Brain pericyte (primary cell): ENCODE measurements around the gene MITF.

Experiments
- DNase-seq: peaks from one replicate; pipeline ENCODE4 v3.0.0-alpha.2; 2012; ENCODE audit warnings: low read depth, low spot score

MITF gene

DNA sequence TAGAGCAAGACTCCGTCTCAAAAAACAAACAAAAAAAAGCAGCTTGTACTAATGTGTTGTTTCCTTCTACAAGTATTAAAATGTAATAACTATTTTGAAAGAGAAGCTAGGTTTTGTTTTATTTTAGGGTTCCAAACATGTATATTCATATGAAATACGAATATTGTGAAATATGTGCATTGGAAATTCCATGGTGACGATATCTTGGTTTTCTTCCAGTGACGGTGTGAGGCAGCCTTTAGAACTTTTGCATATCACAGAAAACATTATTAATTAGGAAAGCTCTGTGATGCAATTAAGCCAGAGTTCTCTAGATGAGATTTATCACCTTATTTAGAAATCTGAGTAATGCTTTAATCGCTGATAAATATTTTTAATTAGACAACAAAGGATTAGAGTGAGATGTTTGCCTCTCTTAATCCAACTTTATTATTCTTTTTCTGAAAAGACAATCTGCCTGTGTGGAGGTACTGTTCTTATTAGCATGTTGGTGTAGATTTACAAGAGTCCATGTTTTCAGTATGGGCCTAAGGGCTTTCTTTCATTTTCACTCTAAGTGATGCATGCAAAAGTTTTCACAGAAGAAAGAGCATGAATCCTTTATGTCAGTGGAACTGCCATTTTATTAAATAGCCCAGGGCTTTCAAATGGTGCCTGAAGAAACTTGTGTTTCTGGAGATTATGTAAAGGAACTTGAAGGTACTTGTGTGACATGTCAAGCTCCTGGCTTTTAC is 222.6 kb downstream of the MITF start:
- no peak for DNase-seq

DNA sequence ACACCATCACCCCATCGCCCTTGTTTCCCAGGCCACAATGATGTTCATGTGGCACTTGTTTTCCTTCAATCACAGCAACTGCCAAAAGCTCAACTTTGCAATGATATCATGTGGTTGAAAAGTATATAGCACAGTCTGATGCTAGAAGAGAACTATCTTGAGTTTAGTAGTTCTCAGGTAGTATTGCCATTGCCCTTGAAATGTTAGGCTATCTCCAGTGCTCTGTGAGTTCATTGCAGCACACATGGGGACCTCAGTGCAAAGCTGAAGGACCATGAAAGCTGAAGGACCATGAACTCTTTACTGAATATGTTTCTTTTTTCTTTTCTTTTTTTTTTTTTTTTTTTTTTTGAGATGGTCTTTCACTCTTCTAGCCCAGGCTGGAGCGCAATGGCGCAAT is 224.4 kb downstream of the MITF start:
- no peak for DNase-seq

DNA sequence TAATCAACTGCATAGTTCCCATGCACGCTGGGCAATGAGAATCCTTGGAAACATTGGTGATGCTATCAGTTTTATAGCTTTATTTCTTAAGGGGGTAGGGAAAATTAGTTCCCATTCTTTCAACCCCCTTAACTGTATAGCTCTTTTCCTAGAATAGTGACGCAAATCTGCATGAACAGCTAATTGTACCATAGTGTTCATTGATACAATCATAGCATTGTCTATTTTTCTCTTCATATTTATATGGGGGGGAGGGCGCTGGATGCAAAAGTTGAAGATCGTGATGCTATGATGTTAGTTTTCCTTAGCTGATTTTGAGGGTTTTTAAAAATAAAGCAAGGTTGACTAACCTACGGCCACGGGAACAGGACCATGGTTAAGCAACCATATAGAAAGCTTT is 227.9 kb downstream of the MITF start:
- no peak for DNase-seq

DNA sequence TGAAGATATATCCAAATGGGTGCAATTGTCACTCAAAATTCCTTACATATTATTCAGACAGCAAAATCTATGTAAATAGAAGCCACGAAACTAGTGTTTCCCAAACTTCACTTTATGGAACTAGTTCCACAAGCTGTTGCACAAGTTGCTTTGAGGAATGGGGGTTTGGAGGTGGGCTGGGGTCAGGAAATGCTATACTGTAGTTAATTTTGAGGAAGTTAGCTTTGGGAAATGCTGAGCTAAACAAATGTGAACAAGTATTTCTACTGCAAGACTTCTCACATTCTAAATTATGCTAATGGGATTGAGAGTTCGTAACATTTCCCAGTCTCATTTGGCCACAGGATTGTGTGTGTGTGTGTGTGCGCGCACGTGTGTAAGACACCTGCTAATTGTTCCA is 231.6 kb downstream of the MITF start:
- DNase-seq: no peak

DNA sequence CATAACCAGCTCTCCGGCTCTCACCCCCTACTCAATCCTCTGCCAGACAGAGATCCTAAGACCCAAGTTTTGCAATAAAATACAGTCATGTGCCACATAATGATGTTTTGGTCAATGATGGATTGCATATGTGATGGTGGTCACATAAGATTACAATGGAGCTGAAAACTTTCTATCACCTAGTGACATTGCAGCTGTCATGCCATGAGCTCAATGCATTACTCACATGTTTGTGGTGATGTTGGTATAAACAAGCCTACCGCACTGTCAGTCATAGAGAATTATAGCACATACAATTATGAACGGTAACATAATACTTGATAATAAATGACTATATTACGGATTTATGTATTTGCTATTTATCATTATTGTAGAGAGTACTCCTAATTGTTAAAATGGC is 233.4 kb downstream of the MITF start:
- DNase-seq: no peak

DNA sequence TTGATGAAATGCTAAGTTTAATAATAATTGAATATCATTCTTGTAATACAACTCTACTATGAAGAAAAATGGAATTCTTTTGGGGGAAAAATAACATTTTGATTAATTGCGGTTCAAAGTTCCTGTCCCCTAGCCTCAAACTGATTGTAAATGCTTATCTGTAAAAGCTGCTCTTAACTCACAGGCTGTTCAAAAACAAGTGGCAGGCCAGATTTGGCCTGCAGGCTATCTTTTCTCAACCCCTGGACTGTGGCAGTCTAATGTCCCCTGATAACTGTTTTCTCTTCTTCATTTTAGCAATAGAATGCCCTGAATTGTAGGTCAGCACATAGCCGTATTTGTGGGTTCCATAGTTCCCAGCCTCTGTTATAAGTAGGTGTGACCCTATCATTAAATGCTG is 236.8 kb downstream of the MITF start:
- no peak for DNase-seq

DNA sequence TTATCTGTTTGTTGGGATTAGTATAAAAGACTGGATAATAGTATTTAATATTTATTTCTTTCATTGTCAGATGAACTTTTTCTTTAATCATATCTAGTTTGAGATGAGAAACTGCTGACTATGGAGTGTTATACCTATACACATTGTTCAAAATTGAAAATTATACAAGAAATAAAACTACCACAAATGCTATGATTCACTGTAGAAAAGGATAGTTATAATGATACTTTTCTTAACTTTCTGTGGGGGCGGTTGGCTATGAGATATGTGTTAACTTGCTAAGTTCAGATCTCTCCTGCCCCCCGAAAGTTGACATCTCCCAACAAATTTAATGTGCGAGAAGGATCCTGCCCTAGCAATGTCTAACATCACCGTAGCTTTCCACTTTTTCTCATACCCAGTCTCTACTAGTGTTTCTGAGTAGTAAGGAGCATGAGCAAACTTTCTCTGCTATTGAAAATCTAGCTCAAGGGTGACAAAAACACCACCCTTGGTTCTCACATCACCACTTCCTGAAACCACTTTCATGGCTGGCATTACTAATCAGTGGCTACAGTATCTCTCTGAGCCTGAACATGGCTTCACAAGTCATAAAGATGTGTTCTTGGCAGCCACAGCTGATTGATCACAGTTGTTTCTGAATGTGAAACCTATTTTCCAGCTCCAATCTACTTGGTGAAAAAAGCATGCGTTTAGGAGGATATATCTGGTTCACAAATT is 244.4 kb downstream of the MITF start:
- no peak for DNase-seq

DNA sequence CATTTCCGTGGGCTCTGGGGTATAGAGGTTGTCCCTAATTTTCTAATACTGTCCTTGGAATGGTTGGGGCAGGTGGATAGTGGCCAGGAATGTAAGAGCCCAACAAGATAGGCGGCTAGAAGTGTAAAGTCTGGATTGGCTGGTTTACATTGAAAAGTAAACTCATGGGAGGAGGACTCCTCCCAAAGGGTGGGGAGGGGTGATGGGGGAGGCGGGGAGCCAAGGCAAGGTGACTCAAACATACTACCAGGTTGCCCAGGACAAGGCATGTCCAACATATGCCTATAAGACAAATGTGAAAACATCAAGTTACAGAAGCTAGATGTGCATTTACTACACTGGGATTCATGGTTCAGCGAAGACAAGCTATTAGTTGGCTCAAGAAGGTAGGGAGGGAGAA is 246.0 kb downstream of the MITF start:
- DNase-seq: no peak

DNA sequence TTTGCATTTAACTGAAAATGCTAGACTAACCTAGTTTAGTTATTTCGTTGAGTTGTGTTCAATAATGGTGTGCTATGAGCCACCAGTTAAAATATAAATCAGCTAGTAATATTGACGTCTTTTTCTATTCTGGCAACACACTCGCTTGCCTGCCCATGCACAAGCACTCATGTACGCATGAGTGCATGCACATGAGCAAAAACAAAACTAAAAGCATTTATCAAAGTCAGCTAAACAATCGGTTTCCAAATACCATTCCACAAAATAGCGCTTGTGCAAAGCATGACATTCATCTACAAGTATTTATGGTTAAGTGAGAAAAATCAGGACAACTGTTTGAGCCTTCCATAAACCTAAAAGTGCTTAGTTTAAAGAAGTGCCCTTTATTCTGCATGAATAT is 247.2 kb downstream of the MITF start:
- DNase-seq: no peak

DNA sequence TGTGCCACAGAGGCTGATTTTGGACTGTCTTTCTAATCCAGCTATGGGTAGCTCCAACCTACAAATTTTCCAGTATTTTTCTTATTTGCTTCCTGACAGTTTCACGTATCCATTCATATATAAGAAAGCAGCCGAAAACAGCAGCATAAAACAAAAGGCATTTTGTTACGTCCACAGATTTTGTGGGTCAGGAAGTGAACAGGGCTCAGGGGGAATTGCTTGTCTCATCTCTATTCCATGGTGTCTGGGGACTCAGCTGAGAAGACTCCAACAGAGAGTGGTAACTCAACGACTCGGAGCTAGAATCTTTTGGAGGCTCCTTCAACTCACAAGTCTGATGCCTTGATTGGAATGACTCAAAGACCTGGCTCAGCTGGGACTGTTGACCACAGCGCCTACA is 248.6 kb downstream of the MITF start:
- DNase-seq: no peak

DNA sequence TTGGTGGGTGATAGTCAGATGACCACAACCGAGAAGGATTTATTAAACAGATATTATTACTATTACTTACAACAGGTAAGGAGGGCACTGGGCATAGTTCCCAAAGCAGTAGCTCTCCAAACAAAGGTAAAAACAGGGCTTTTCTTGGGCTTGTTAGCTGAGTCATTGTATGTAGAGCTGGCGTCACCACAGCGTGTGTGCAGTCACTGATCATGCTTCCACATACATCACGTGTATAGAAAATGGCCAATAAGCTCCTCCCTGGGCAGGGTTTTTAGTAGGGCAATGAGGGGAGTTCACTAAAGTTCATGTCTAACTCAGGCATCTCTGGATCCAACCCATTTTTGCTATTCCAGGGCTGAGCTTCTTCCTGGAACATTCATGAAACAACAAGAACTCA is 254.5 kb downstream of the MITF start:
- no peak for DNase-seq

DNA sequence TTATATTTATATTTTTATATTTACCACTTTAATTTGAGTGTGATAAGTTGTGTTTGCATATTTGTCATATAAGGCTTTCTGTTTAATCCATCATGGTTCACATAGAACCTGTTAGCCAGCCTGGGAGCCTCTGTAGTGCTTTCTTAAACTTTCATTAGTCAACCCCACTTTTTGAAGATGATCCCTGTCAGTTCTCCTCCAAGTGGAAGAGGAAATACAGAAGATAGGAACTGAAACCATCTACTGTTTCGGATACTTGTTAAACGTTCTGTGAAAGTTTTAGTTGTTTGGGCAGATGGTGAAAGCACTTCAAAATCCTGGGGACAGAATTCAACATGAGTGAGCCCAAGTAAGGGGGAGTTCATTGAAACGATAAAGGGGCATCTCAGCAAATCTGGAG is 255.7 kb downstream of the MITF start:
- no peak for DNase-seq

DNA sequence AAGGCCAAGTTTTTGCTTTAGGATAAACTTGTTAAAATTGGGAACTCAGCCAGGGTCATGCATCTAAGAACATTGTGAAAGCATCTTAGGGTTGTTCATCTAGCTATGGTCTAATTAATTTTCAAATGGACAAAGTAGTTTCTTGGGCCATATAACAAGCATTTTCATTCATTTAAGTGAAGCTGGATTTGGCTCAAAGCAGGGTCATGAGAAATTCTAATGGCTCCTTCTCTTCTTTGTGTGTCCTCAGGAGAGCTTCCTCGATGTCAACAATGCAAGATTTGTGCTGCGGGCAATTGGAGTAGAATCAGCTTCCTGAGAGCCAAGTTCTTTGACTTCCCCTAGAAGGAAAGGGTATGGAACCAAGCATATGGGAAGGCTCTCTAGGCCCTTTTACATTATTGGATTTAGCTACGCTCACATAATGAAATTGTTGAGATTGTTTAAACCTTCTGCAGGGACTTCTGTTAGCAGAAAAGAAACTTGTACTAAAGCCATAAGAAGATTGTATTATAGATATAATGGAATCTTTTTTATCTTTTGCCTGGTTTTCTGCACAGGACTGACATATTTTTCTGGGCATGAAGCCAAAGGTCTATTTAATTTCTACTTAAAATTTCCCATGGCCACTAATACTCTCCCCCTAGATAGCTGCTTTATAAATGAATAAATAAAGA is 258.5 kb downstream of the MITF start:
- DNase-seq: no peak

DNA sequence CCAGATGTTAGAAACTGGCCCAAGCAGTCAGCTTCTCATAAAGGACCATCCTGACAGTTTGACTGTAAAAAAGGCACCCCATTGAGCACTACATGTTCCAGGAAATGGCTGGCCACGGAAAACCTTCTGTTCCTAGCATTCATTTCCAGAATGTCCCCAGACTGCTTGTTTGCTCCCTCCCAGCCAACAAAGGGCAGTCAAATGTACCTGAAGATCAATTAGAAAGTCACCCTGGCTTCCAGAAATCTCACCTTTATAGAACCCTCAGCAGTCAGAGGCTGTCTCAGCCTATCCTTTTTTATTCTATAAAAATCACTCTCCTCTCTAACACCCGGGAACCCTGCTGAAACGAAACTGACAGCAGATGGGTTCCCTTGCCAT is 259.5 kb downstream of the MITF start:
- no peak for DNase-seq

DNA sequence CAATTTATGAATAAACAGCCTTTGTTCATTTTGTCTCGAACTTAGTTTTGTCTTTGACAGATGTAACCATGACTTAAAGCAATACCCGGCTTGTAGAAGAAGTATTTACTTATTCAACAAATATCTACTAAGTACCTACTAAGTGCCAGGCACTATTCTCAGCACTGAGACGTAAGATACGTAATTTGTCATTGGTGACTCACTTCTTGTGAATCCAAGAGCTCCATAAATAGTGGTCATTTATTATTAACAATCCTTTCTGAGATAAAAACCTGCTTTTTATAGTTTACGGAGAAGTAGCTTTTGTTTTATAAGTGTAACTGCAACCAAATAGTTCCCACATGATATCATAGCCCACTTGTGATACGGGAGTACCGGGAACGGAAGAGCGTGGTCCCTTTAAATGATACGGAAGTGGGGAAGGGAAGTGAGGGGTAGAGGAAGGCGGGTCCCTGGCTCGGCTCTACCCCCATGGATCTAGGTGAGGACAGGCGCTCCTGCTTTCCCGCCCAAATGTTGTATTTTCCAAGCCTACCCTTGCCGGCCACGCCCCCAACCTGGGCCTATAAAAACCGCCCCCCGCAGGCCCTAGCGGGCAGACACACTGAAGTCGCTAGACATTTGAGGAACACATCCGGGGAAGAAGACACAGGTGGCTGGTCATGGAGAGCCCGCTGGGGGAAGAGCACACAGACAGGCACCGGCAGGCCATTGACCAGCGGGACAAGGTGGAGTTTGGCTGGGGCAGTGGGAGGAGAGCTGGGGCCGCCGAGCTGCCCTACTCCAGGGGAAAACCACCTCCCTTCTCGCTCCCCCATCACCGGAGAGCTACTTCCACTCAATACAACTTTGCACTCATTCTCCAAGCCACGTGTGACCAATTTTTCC is 260.1 kb downstream of the MITF start, which contains the start of gene SAMMSON:
Gene SAMMSON, plus strand, starts transcription at position 594 of the 888 bp plus-strand sequence.
- DNase-seq: no peak

DNA sequence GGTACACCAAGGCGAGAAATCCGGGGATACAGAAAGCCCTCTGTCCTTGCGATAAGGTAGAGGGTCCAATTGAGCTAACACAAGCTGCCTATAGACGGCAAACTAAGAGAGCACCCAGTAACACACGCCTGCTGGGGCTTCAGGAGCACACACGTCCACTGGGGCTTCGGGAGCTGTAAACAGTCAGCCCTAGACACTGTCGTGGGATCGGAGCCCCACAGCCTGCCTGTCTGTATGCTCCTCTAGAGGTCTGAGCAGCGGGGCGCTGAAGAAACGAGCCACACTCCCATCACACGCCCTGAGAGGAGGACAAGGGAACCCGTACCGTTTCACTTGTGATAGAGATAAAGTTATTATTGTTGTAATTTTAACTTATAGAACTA is 260.8 kb downstream of the MITF start:
- no peak for DNase-seq

DNA sequence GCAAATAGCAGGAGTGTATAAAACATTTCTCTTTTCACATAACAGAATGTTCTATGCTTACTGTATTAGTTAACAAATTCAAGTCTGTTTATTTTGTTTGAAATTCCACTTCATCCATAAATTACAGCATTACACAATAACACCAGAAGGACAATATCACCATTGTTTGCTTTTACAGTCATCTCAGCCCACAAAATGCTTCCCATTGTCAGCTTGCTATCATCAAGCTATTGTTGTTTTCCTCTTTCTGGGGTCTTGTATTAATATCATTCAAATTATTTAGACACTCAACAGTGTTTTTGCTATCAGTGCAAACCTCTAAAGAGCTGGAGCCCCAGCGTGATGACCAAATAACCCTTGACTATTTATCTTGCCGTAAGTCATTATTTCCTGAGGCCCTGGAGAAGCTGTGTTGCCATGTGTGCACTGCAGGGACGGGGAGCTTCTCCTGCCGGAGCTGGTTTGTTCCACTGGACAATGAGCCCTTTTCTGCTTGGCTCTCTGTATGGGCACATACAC is 261.4 kb downstream of the MITF start:
- no peak for DNase-seq

DNA sequence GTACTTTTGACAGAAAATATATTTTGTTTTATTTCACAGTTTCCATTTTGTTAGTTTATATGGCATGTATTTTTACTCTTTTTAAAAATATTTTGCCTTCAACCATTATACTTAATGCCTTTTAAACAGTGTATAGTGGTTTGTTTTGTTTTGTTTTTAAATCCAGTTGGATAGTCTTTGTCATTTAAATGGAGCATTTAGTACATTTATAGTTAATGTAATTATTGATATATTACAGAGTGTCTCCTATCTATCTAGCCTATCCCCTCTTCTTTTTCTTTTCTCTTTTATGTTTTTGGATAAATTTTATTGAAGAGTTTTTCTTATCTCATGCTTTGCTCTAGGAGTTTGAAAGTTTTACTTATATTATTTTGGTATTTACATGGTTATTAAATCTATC is 263.9 kb downstream of the MITF start:
- no peak for DNase-seq

DNA sequence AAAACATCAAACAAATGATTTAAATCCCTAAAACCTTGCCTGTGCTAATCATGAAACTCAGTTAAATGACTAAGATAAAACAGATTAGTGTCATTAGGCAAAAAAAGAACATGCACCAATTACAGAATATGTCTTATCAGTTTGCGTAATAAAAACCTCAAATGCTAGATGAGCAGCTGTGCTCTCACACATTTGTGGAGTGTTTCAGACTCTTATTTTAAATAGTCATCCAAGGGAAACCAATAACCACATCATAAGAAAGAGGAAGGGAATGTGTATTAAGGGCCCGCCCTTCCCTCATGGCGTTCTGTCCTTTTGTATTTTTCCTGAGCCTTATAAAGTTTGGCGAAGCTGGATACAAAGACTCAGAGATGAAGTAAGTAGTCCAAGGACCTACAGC is 266.8 kb downstream of the MITF start:
- no peak for DNase-seq

DNA sequence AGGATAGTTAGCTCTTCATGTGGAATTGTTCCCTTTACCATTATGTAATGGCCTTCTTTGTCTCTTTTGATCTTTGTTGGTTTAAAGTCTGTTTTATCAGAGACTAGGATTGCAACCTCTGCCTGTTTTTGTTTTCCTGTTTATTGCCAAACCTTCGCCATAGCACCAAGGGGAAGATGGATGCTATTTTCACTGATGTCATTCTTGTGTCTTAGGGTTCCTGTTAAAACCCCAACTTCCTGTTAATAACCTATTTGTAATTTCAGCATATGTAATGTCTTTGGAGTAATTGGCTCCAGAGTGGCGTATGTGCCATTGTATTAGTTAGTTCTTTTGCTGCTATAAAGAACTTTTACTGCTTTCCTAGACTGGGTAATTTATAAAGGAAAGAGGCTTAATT is 271.1 kb downstream of the MITF start:
- no peak for DNase-seq

DNA sequence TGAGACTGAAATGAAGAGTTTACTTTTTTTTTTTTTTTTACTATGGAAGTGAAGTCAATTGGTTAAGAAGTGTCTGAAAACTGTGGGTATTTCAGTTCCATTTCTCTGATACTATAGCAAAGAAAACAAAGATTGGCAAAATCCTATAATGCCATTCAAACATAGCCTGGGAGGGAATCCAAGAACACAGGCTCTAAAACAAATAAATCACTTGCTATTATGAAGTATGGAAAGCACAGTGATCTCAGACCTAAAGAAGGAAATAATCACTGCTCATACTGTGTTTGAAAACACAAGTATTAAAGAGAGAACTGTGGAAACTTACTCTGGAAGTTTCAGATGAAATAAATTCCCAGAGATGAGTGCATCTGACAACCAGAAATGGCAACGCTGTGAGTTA is 272.3 kb downstream of the MITF start:
- peak; percentile 49 for DNase-seq
